ENCODE data around the gene POLR3GL.

Gene POLR3GL

DNA sequence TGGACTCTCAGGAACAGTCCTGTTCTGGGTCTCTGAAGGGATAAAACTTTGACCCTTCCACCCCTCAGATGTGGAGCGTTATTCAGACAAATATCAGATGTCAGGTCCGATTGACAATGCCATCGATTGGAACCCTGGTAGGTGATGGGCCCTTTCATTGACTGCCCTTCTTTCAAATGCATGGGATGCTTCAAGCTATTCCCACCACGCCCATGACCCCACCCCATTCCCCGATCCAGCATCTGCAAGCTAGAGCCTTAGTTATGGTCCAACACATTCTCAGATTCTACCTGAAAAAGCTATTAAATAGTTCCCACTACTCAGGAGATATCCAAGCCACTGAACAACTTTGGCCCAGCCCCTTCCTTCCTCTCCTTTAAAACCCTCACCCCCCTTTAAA lies 12.5 kb downstream of the POLR3GL start:
- DNase-seq (ENCODE audit: low read depth) = no peak

DNA sequence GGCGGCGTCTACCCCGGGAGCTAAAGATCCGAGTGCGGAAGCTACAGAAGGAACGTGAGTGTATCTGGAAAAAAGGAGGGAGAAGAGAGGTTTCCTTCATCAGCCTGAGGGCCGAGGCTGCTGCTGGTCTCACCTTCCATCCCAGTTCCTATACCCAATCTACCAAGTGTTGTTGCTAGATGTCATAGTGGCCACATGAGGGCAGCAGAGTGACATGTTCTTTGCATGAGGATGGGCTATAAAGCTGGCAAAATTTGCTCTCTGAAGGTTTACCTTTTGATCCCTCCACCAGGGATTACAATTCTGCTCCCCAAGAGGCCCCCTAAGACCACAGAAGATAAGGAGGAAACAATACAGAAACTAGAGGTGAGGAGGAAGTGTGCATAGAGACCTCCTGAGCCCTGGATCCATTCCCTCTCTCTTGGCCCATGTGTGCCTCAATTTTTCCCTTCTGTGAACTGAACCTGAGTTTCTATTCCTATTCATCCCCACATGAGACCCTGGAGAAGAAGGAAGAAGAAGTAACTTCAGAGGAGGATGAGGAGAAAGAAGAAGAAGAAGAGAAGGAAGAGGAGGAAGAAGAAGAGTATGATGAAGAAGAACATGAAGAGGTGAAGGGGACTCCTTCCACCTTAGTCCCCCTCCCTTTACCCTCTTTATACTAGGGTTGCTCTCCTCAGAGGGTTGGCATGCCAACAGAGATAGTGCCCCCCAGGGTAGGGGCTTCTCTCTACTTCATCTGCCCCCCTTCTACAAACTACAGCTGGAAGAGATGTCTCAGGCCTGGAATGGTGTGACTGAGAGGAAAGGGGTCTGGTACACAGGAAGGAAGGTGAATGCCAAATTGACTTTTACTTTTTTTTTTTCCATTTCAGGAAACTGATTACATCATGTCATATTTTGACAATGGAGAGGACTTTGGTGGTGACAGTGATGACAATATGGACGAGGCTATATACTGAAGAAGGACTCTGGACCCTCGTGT lies 13.3 kb downstream of the POLR3GL start:
- DNase-seq (ENCODE audit: low read depth) = peak; percentile 53

DNA sequence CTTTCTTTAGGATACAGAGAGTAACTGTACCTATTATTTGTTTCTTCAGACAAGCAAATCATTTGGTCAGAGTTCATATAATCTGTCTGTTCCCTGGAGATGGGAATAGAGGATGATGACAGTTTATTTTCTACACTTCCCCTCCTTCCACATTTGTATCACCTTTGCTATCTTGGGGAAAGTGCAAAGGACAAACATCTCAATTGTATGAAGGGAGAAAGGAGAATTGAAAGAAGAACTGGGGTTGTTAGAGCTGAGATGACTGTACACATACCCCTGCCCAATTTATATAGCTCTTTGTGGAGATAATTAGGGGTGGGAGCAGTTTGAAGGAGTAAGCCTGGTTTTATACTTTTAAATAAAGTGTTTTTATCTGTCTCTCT lies 14.0 kb downstream of the POLR3GL start:
- DNase-seq (ENCODE audit: low read depth) = no peak

DNA sequence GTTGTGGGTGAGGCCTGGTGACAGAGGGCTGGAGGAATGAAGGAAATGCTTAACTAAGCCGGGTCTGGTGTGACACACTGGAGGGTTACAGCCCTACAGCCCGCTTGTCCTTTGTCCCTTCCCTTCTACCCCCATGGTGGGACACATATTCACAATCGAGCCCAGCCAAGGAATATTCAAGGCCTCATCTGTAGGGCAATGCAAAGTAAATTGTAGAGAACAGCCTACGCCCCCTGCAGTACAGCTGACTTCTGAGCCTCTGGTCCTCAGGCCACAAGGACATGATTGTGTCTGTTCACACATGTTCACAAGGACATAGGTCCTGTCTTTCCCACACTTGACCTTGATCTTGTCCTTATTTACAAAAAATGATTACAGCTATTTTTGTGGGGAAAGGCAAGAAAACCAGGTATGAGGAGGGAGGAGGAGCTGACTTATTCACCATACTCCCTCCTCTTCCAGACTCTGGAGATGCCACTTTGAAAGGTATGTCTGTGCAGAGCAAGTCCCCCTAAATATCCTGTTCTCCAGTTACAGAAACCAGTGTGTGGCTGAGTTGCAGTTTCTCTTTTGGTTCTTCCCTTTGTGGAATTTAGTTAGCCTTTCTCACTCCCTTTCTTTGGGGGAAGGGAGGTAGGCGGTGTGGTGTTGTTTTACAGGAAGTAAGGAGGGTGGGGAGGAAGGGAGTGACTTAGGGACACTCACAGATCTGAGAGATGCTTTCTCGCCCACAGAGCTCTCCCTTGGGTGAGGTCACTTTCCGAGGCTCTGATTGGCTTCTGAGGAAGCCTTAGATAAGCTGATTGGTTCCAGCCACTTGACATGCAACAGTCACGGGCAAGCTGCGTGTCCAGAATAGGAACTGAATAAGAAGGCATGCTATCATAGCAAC lies 14.6 kb downstream of the POLR3GL start:
- DNase-seq (ENCODE audit: low read depth) = peak; percentile 51

DNA sequence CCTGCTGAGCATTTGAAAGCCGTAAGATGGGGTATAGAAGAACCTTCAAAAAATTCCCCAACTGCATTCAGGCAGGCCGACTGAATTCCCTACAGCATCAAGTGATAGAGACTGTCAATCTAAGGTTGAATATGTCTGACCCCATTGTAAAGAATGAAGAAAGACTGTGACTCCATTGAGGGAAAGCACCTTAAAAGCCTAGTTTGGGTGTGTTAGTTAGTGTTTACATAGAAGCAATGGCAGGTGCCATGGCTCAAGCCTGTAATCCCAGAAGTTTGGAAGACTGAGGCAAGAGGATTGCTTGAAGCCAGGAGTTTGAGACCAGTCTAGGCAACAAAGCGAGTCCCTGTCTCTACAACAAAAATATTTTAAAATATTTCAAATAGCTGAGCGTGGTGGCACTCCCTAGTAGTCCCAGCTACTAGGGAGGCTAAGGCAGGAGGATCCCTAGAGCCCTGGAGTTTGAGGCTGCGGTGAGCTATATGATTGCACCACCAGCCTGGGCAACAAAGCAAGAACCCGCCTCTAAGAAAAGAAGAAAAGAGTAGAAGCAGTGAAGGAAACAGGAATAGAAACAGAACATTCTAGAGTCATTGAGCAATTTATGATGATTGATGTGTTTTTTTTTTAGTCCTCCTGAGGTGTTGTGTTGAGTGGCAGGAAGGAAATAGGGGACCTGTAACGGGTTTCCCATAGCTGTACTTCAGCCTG lies 15.4 kb downstream of the POLR3GL start:
- DNase-seq (ENCODE audit: low read depth) = no peak

DNA sequence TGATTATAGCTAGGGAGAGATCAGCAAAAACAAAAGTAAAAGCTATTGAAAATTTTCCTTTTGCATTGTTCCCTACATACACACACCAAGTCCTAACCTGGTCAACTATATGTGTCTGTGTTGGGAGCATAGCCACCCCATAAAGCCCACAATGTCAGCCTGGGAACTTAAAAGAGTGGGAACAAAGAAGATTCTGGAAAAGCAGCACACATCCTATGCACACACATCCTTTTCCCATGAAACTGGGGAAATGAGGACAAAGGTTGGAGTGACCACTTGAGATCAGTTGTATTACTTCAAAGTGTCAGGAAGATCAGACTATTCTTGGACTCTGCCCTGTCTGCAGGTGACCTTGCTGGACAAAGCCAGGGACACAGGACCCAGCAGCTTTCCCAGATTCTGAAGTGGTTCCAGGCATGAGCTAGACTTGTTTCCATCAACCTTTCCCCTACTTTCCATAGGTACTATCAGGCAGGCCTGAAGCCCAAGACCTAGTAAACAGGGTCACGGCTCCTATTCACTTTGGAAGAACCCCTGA lies 16.0 kb downstream of the POLR3GL start:
- DNase-seq (ENCODE audit: low read depth) = no peak

DNA sequence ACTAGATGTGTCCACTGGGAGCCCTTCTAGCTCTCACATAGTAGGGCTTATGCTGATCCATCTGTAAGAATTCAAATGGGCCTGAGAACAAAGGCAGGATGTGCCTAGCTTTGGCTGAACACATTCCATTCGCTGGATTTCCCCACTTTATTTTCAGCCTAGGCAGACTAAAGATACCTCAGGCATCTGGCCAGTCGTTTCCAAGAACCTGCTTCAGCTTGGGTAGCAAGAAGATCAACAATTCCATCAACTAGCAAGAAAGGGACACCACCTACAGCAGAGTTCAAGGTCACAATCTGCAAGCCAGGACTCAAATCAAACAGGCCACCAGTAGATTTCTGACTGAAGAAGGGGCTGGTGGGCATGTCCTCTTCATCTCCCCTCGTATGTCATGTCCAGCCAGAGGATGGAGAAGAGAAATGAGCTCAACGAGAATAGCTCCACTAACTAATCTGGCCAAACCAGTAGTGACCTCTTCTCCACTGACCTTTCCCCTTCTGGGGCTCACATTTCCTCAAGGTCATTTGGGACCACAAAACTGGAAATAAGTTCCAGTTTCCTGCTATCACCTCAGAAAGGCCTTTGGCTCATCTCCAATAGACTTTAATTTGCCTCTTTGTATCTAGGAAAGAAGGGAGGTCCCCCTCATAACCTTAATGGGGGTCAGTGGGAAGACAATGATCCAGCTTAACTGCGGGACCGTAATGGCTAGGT lies 17.7 kb downstream of the POLR3GL start:
- no peak for DNase-seq (ENCODE audit: low read depth)

DNA sequence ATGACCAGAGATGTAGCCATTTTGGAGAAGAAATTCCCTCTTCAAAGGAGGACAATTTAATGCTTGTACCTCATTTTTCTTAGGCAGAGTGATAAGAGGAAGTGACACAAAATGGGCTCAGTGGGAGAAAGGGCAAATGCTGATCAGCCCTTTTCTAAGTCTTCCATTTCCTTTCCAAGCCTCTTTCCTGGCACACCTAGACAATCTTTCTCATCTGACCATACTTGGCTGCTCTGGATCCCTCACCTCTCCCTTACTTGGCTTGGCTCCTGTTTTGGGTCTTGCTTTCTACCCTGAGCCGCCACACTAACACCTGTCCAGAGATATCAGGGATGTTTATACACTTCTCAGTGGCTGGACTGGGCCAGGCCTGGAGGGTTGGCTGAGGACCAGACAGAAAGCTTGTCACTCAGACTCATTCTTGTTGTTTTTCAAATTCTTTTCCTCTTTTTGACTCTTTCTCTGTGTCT lies 18.8 kb downstream of the POLR3GL start:
- no peak for DNase-seq (ENCODE audit: low read depth)

DNA sequence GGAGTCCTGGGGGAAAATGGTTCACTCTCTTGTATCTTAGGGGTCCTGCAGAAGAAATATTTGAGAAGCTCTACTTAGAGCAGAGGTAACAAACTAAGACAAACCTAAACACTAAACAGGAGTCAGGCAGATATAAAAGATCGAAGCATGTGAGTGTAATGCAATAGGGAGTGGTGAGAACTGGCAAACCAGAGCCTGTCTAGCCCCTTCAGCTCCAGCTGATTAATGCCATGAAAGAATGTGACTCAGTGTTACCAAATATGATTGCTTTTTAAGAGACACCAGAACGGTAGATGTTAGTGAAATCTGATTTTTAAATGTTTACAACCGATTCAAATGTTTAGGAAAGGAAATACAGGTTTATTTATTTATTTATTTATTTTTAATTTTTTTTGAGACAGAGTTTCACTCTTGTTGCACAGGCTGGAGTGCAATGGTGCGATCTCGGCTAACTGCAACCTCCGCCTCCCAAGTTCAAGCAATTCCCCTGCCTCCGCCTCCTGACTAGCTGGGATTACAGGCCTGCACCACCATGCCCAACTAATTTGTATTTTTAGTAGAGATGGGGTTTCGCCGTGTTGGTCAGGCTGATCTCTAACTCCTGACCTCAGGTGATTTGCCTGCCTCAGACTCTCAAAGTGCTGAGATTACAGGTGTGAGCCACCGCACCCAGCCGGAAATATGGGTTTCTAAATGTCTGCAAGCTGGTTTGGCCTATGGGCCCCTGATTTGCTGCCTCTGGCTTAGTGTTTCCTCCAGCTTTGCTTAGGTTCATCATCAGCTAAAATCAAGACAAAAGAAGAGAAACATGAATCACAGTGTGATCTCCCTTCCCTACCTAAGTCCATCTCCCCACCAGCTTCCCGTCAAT lies 19.7 kb downstream of the POLR3GL start:
- no peak for DNase-seq (ENCODE audit: low read depth)

DNA sequence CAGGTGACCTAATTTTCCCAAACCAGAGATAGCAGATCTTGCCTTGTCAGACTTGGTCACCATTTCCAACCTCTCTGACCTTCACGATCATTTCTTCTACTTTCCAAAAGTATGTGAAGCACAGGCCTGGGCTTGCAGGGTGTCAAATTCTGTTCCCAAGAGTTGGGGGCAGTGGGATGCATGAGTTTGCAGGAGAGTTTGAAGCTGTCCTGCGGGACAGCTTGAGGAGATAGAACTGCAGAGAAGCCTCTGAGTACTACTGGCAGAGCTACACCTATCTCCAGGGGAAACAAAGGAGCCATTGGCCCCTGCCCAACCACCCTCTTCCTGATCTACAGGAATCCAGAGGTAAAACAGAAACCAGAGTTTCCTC lies 20.6 kb downstream of the POLR3GL start:
- no peak for DNase-seq (ENCODE audit: low read depth)

DNA sequence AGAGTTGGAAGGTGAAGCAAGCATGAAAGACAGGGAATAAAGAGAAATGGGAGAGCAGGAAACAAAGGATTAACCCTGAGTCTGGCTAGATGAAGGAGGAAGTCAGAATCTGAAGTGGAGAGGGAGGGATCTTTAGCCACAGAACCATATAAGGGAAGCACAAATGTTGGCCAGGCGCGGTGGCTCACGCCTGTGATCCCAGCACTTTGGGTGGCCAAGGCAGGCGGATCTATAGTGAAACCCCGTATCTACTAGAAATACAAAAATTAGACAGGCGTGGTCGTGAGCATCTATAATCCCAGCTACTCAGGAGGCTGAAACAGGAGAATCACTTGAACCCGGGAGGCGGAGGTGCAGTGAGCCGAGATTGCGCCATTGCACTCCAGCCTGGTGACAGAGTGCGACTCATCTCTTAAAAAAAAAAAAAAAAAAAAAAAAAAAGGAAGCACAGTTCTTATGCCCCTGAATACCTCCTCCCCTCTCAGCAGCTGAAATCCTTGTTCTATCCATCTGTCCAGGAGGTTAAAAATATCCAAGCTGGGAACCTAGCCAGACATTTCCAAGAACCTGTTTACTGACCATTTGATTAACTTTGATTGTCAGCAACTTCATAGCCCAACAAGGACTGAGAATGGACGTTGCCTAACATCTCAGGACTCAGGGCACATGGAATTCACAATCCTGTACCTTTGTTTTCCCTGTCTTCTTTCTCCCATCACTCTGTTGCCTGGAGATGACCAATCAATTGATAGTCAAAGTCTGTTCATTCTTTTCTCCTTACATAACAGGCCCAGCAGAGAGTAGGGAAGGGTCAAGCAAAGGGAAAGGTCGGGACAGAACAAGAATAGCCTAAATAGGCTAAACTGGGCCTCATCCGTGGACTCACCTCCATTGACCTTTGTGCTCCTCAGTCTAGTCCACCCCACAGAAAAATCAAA lies 21.3 kb downstream of the POLR3GL start:
- no peak for DNase-seq (ENCODE audit: low read depth)

DNA sequence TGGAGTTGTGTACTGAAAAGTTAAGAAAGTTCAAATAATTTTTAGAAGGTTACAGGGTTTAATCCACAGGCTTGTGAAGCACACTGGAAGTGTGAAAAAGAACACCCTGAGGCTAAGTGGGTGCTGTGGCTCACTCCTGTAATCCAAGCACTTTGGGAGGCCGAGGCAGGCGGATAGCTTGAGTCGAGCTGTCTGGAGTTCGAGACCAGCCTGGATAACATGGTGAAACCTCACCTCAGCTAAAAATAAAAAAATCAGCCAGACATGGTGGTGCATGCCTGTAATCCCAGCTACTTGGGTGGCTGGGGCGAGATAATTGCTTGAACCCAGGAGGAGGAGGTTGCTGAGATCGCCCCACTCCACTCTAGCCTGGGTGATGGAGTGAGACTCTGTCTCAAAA lies 22.1 kb downstream of the POLR3GL start:
- no peak for DNase-seq (ENCODE audit: low read depth)

DNA sequence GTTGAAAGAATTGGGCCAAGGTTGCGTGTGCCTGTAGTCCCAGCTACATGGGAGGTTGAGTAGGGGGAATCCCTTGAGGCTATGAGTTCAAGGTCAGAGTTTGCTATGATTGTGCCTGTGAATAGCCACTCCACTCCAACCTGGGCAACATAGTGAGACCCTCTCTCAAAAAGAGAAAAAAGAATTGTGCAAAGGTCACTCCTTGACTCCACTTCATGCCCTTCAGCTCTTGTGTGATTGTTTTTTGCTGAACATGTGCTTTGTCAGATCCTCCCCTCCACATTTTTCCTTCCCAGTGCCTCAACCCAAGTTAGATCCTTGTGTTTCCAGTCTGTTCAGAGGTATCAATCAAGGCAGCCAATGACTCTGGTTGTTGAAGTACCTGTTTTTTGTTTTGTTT lies 23.4 kb downstream of the POLR3GL start:
- no peak for DNase-seq (ENCODE audit: low read depth)

DNA sequence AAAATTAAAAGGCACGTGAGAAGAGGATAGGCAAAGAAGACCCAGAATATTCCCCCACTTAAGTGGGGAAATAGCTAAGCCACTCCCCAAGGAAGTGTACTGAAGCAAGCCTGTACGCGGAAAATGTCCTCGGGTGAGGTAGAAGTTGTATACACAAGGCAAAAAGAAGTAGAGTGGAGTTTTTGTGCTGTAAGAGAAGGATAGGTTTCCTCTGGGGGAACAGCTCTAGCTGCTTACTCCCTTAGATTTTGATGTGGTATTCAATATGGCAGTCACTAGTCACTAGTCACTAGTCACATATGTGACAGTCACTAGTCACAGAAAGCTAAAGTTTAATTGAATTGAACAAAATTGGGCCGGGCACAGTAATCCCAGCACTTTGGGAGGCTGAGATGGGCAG lies 24.3 kb downstream of the POLR3GL start:
- no peak for DNase-seq (ENCODE audit: low read depth)

DNA sequence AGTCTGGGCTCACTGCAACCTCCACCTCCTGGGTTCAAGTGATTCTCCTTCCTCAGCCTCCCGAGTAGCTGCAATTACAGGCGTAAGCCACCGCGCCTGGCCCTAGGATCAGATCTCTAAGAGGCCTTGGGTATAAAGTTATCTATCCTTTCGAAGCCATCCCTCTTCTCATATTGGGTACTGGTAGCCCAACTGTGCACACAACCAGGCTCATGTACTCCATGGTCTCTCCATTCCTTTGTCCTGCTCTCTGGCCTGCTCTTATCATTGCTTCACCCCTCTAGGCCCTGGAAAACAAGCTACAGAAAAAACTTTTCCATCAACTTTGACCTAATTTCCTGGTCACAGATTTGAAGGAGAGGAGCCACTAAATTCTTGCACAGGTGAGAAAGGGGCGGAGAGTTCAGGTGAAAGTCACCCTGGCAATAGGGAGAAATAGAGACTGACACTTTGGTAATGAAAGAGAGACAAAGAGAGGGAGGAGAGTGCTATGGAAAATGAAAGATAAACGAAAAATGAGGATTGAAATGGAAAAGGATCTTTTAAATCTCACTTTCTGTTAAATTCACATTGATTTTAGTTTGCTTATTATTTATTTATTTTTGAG lies 25.9 kb downstream of the POLR3GL start:
- no peak for DNase-seq (ENCODE audit: low read depth)

DNA sequence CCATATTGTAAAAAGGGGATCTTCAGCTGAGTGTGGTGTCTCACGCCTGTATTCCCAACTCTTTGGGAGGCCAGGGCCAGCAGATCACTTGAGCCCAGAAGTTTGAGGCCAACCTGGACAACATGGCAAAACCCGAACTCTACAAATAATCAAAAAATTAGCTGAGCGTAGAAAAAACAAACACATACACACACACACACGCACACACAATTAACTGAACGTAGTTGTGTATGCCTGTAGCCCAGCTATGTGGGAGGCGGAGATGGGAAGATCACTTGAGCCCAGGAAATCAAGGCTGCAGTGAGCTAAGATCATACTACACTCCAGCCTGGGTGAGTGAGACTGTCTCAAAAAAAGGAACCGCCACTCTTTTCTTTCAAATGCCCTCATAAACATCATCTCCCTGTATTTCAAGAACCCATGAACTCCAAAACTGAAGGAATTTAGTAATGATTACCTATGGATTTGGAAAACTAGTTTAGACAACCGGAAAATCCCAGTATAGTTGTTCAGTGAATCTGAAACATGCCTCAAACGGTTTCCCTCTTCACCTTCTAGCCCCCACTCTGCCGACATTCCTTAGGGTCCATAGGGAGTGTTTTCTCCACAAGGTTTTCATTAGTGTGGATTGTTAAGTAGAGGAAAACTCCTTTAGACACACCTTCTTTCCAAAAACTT lies 27.4 kb downstream of the POLR3GL start:
- no peak for DNase-seq (ENCODE audit: low read depth)

DNA sequence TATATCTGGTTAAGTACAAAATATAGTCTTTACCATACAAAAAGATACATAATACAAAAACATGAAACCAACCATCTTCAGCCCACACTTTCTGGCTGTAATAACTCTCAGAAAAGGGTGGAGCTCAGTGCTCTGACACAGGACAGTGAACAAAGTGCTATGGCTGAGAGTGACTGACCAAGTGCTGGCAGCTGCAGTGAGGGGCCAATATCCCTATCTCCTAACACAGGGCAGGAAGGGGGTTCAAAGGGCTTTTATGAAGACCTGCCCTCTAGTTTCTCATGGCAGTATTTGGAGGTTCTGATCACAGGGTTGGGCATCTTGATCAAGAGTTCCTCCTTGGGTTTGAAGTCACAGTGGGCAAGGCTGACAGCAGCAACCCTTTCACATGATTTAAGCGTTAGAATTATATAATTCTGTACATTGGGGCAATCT lies 28.0 kb downstream of the POLR3GL start:
- no peak for DNase-seq (ENCODE audit: low read depth)
